ENCODE results near the gene DBNL.

The DBNL gene

DNA sequence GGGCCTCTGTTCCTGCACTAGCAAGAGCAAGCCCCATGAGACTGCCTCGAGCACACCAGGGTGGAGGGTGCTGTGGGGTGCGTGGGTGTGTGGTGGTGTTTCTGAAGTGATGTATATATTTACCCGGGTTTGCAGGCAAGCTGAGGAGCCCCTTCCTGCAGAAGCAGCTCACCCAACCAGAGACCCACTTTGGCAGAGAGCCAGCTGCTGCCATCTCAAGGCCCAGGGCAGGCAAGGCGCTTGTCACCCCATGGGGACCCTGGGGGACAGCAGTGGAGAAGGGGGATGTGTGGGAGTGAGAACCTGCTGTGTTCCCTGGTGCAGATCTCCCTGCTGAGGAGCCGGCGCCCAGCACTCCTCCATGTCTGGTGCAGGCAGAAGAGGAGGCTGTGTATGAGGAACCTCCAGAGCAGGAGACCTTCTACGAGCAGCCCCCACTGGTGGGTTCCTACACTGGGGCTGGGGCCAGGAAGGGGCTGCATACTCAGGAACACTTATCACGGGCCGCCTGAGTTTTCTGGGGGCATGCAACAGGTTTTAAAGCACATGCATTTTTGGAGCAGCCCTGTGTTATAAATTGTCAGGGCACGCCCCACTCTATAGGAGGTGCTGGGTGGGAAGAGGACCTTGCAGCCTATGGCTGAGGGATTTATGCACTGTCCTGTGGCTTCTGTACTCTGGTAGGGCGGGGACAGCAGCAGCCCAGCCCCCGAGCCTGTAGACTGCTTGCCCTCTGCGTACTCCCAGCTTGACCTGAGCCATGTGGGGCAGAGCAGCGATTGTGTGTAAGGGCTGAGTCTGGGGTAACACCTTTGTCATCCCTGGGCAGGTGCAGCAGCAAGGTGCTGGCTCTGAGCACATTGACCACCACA lies 15.0 kb downstream of the DBNL start:
- H3K36me3 ChIP-seq (replicated peaks; ENCODE audit: low read depth, low read length): peaks cover 67% of the 10 kb centered on the region
- no peaks in the 10 kb centered on the region for H3K9me3 ChIP-seq (ENCODE audit: insufficient read depth, low read length)
- no peaks in the 10 kb centered on the region for H3K79me2 ChIP-seq (ENCODE audit: low read length)
- no peaks in the 10 kb centered on the region for H3K27me3 ChIP-seq (ENCODE audit: low read depth, low read length)
- H3K27ac ChIP-seq (ENCODE audit: low read length): no peak overlapping the region
- H3K4me3 ChIP-seq (ENCODE audit: low read length): no peak overlapping the region
- H4K20me1 ChIP-seq (ENCODE audit: insufficient read depth, low read length): peaks cover 13% of the 10 kb centered on the region
- H3K4me1 ChIP-seq (ENCODE audit: low read length): peaks cover 12% of the 10 kb centered on the region
- no peak overlapping the region for H3K4me2 ChIP-seq (ENCODE audit: low read length)
- no peak overlapping the region for H2AFZ ChIP-seq (ENCODE audit: low read depth, low read length)
- TF ChIP-seq, protein P1, sequence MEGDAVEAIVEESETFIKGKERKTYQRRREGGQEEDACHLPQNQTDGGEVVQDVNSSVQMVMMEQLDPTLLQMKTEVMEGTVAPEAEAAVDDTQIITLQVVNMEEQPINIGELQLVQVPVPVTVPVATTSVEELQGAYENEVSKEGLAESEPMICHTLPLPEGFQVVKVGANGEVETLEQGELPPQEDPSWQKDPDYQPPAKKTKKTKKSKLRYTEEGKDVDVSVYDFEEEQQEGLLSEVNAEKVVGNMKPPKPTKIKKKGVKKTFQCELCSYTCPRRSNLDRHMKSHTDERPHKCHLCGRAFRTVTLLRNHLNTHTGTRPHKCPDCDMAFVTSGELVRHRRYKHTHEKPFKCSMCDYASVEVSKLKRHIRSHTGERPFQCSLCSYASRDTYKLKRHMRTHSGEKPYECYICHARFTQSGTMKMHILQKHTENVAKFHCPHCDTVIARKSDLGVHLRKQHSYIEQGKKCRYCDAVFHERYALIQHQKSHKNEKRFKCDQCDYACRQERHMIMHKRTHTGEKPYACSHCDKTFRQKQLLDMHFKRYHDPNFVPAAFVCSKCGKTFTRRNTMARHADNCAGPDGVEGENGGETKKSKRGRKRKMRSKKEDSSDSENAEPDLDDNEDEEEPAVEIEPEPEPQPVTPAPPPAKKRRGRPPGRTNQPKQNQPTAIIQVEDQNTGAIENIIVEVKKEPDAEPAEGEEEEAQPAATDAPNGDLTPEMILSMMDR (IDR thresholded peaks at IDR 0.05; ENCODE audit: low read depth, low read length): no peak
- TF ChIP-seq EZH2phosphoT487 (IDR thresholded peaks at IDR 0.05; ENCODE audit: low read depth): no peak
- no peak overlapping the region for H3K9ac ChIP-seq (ENCODE audit: low read length)

GRCh38 chr7:44060091-44060947 lies 15.8 kb downstream of the DBNL start:
- H3K4me2 ChIP-seq (ENCODE audit: low read length): no peak overlapping the region
- peaks cover 12% of the 10 kb centered on the region for H3K4me1 ChIP-seq (ENCODE audit: low read length)

GRCh38 chr7:44060948-44061644 lies 16.6 kb downstream of the DBNL start:
- H3K27ac ChIP-seq (ENCODE audit: low read length): no peak overlapping the region
- no peak overlapping the region for H3K9ac ChIP-seq (ENCODE audit: low read length)
- no peaks in the 10 kb centered on the region for H3K9me3 ChIP-seq (ENCODE audit: insufficient read depth, low read length)
- H3K4me1 ChIP-seq (ENCODE audit: low read length): peaks cover 12% of the 10 kb centered on the region
- H3K27me3 ChIP-seq (ENCODE audit: low read depth, low read length): peaks cover 12% of the 10 kb centered on the region
- TF ChIP-seq, protein P1 (IDR thresholded peaks at IDR 0.05; ENCODE audit: low read depth, low read length): no peak
- TF ChIP-seq EZH2phosphoT487 (IDR thresholded peaks at IDR 0.05; ENCODE audit: low read depth): no peak
- no peaks in the 10 kb centered on the region for H3K79me2 ChIP-seq (ENCODE audit: low read length)
- H3K36me3 ChIP-seq (replicated peaks; ENCODE audit: low read depth, low read length): peaks cover 62% of the 10 kb centered on the region
- no peak overlapping the region for H3K4me3 ChIP-seq (ENCODE audit: low read length)
- no peak overlapping the region for H3K4me2 ChIP-seq (ENCODE audit: low read length)
- H2AFZ ChIP-seq (ENCODE audit: low read depth, low read length): no peak overlapping the region
- peaks cover 11% of the 10 kb centered on the region for H4K20me1 ChIP-seq (ENCODE audit: insufficient read depth, low read length)

More at GRCh38 chr7:44060091-44060947, 15.8 kb downstream of the DBNL start:
- TF ChIP-seq, protein P1 (IDR thresholded peaks at IDR 0.05; ENCODE audit: low read depth, low read length): no peak
- no peak for TF ChIP-seq EZH2phosphoT487 (IDR thresholded peaks at IDR 0.05; ENCODE audit: low read depth)
- Histone ChIP-seq H3K4me3 (ENCODE audit: low read length) (no peak overlapping the region), H3K36me3 (replicated peaks; ENCODE audit: low read depth, low read length) (peaks cover 62% of the 10 kb centered on the region), H2AFZ (ENCODE audit: low read depth, low read length) (no peak overlapping the region), H3K9ac (ENCODE audit: low read length) (no peak overlapping the region), H3K9me3 (ENCODE audit: insufficient read depth, low read length) (no peaks in the 10 kb centered on the region), H3K27me3 (ENCODE audit: low read depth, low read length) (peaks cover 5% of the 10 kb centered on the region; the same call in 1 of the 2 replicates), H3K79me2 (ENCODE audit: low read length) (no peaks in the 10 kb centered on the region), H3K27ac (ENCODE audit: low read length) (no peak overlapping the region), H4K20me1 (ENCODE audit: insufficient read depth, low read length) (peaks cover 13% of the 10 kb centered on the region)

Measured in OCI-LY3 (cell line).